Adipocyte (in vitro differentiated cells): ENCODE results near the gene TUBB4B.

ENCODE experiments used
- DNase-seq: peaks from one replicate; pipeline ENCODE4 v3.0.0-alpha.2; 2015; ENCODE audit warnings: low read depth
- H3K27me3 ChIP-seq: replicated peaks from 2 replicates; pipeline ENCODE4 v1.7.0; 2013; ENCODE audit warnings: mild to moderate bottlenecking, low read length, moderate library complexity; ENCODE audit not compliant: control insufficient read depth, insufficient read depth
- H3K36me3 ChIP-seq: 2 replicates; pipeline ENCODE4 v1.7.0; 2013; ENCODE audit warnings: low read length, mild to moderate bottlenecking, moderate library complexity; ENCODE audit not compliant: control insufficient read depth, insufficient read depth, severe bottlenecking
- H3K4me1 ChIP-seq: 2 replicates; pipeline ENCODE4 v1.7.0; 2013; ENCODE audit warnings: mild to moderate bottlenecking, low read length, moderate library complexity; ENCODE audit not compliant: control insufficient read depth, insufficient read depth
- H3K4me3 ChIP-seq: 2 replicates; pipeline ENCODE4 v1.7.0; 2013; ENCODE audit warnings: mild to moderate bottlenecking, low read length, moderate library complexity
- H3K9ac ChIP-seq: 2 replicates; pipeline ENCODE4 v1.7.0; 2013; ENCODE audit warnings: mild to moderate bottlenecking, low read length, moderate library complexity
- H3K9me3 ChIP-seq: 2 replicates; pipeline ENCODE4 v1.7.0; 2013; ENCODE audit warnings: mild to moderate bottlenecking, low read length, moderate library complexity; ENCODE audit not compliant: control insufficient read depth

TUBB4B gene

GRCh38 chr9:137279741-137280473 lies 38.8 kb downstream of the TUBB4B start:
- Histone ChIP-seq H3K27me3 (peaks cover 14% of the 10 kb centered on the region), H3K9ac (no peak overlapping the region), H3K4me1 (peaks cover 23% of the 10 kb centered on the region), H3K36me3 (no peaks in the 10 kb centered on the region), H3K4me3 (no peak overlapping the region), H3K9me3 (no peaks in the 10 kb centered on the region)
- no peak for DNase-seq

- Histone ChIP-seq H3K9me3 (no peaks in the 10 kb centered on the region), H3K9ac (no peak overlapping the region), H3K4me1 (peaks cover 21% of the 10 kb centered on the region), H3K4me3 (no peak overlapping the region), H3K36me3 (no peaks in the 10 kb centered on the region), H3K27me3 (peaks cover 14% of the 10 kb centered on the region)
- no peak for DNase-seq
These were observed 39.6 kb downstream of the TUBB4B start for GRCh38 chr9:137280474-137281344.

GRCh38 chr9:137281345-137282116 lies 40.4 kb downstream of the TUBB4B start:
- peaks cover 14% of the 10 kb centered on the region for H3K27me3 ChIP-seq
- H3K9ac ChIP-seq: no peak overlapping the region
- no peak for DNase-seq
- H3K36me3 ChIP-seq: no peaks in the 10 kb centered on the region
- H3K4me1 ChIP-seq: peaks cover 14% of the 10 kb centered on the region
- no peaks in the 10 kb centered on the region for H3K9me3 ChIP-seq
- H3K4me3 ChIP-seq: no peak overlapping the region

DNA sequence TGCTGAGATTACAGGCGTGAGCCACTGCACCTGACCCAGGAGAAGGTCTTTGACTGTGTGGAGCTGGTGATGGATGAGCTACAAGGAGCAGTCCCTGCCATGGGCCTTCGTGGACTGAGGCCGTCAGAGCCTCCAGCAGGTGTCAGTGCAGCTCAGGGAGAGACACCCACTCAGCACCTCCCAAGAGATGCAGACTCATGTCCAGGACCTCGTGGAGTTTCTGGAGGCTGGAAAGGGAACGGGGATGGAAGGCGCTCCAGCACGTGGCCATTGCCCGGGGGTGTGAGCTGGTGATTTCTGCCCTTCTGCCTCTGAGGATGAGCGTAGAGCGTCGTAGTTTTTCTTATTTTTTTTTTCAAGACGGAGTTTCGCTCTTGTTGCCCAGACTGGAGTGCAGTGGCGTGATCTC lies 45.9 kb downstream of the TUBB4B start:
- peak; percentile 34 for DNase-seq

GRCh38 chr9:137293094-137293481 lies 52.0 kb downstream of the TUBB4B start:
- no peak for DNase-seq
- Histone ChIP-seq H3K4me1 (no peaks in the 10 kb centered on the region), H3K36me3 (no peaks in the 10 kb centered on the region), H3K9ac (no peak overlapping the region), H3K9me3 (peaks cover 7% of the 10 kb centered on the region), H3K27me3 (peaks cover 41% of the 10 kb centered on the region), H3K4me3 (no peak overlapping the region)

More for the DNA sequence above, 45.9 kb downstream of the TUBB4B start:
- no peaks in the 10 kb centered on the region for H3K9me3 ChIP-seq
- H3K4me1 ChIP-seq: no peaks in the 10 kb centered on the region
- no peaks in the 10 kb centered on the region for H3K27me3 ChIP-seq
- no peaks in the 10 kb centered on the region for H3K36me3 ChIP-seq
- no peak overlapping the region for H3K9ac ChIP-seq
- H3K4me3 ChIP-seq: no peak overlapping the region
